D341Med (cell line): ENCODE data around the gene RABEP1.
A peak's percentile ranks its signal among the peaks of the same experiment; 100 is the strongest.
"Not testable (repeated sequence)": the region's sequence is repeated elsewhere in the genome, so short reads cannot be mapped to it uniquely, and the experiment has no call there.

Experiments
- DNase-seq: peaks from one replicate; pipeline ENCODE4 v3.0.0; 2012; ENCODE audit warnings: low spot score

Gene RABEP1

GRCh38 chr17:5281814-5282641 lies at the start of gene RABEP1:
Gene RABEP1 (plus strand): TSS chr17:5282284. CDS start chr17:5282487, 203 bp downstream.
- peak; percentile 92 for DNase-seq

DNA sequence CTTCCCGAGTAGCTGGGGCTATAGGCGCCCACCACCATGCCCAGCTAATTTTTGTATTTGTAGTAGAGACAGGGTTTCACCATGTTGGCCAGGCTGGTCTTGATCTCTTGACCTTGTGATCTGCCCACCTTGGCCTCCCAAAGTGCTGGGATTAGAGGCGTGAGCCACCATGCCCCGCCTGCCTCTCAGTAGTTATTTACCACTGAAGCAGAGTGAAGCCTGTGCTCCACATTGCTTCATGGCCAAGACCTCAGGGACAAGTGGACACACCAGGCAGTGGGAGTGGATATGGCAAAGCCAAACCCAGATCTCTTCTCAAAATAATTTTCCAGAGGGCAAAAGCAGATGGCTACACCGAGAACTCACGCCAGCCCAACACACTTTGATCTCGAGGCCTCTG lies 48.6 kb upstream of the RABEP1 start:
- DNase-seq, result not testable (repeated sequence)

- no peak for DNase-seq
These were observed 47.2 kb upstream of the RABEP1 start, which contains the start of gene SCIMP for GRCh38 chr17:5234645-5235576. Gene SCIMP (minus strand): TSS chr17:5234860. CDS start chr17:5234755, 105 bp downstream.

GRCh38 chr17:5236938-5237540 lies 45.0 kb upstream of the RABEP1 start:
- DNase-seq, result no peak

DNA sequence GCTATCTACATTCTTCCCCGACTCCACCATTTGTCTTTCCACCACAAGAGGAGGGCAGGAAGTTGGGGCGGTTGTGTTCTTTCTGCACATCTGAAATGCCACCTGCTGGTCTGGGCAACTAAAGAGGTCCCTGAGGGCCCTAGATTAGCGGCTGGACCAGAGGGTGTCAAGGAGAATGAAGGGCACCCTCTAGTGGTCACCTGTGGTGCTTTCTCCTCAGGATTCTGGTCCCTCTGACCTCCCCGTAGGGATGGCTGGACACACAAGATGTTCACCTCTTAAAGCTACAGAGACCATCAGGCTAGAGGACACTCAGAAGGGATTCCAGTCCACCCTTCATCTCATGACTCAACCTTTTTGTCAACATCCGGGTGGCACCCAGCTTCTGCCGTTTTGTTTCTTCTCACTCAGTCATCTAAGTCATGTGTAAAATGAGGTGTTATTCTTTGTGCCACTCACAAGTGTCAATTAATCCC lies 44.5 kb upstream of the RABEP1 start:
- DNase-seq, result peak; percentile 54

- no peak for DNase-seq
These were observed 43.8 kb upstream of the RABEP1 start for GRCh38 chr17:5238333-5238732.

DNA sequence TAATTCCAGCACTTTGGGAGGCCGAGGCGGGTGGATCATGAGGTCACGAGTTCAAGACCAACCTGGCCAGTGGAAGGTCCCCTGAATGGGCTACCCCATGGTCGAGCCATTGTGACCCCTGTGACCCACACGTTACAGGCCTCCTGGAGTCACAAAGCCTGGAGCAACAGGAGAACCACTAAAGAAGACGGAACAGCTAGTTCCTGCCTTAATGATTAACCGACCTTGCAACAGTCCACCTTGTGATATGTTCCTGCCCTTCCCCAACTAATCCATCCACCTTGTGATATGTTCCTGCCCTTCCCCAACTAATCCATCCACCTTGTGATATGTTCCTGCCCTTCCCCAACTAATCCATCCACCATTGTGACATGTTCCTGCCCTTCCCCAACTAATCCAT lies 42.3 kb upstream of the RABEP1 start:
- not testable (repeated sequence) for DNase-seq

GRCh38 chr17:5241861-5242671 lies 40.0 kb upstream of the RABEP1 start:
- no peak for DNase-seq

GRCh38 chr17:5247621-5248020 lies 34.5 kb upstream of the RABEP1 start:
- no peak for DNase-seq

- no peak for DNase-seq
These were observed 33.1 kb upstream of the RABEP1 start for GRCh38 chr17:5248821-5249479.

DNA sequence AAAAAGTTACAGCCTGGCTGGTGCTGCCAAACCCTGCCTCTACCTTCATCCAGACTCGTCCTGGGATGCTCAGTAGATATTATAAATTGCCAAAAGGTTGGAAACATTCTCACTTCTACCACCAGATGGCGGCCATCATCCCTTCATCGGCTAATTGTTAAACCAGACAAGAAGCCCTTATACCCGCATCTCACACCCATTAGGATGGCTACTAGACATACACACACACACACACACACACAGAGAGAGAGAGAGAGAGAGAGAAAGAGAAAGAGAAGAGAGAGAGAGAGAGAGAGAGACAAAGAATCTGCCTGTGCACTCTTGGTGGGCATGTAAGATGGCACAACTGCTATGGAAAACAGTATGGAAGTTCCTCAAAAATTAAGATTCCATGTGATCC lies 32.5 kb upstream of the RABEP1 start:
- peak; percentile 59 for DNase-seq

GRCh38 chr17:5254414-5254813 lies 27.7 kb upstream of the RABEP1 start:
- no peak for DNase-seq

GRCh38 chr17:5254903-5255521 lies 27.1 kb upstream of the RABEP1 start:
- no peak for DNase-seq

- DNase-seq, result no peak
These were observed 25.0 kb upstream of the RABEP1 start for GRCh38 chr17:5257124-5257523.

- DNase-seq, result no peak
These were observed 21.5 kb upstream of the RABEP1 start for GRCh38 chr17:5260542-5260941.

GRCh38 chr17:5262416-5262991 lies 19.6 kb upstream of the RABEP1 start:
- no peak for DNase-seq

DNA sequence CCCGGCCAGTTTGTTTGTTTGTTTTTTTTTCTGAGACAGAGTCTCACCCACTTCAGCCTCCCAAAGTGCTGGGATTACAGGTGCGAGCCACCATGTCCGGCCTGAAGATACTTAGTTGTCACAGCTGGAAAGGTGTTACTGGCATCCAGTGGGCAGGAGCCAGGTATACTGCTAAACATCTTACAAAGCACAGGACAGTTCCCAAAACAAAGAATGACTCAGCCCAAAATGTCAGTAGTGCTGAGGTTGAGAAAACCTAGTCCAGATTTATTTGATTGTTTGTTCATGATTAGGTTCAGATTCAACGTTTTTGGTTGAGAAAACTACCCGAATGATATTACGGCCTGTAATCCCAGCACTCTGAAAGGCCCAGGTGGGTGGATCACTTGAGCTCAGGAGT lies 18.6 kb upstream of the RABEP1 start:
- DNase-seq, result no peak

DNA sequence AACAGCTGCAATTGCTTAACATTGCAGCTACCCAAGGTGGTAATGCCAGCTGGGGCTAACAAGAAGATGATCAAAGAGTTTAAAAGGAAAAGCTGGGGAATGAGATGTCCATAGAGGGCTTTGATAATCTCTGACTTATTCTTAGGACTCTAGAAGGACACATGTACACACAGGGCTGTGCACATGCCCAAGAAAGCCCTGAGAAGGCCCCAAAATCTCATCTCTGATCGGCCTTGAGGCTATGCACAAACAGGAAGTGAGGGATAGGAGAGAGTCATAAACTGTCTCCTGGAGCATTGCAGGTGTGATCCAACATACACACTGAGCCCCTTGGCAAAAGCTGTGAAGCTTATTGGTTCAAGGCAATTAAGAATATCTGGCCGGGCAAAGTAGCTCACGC lies 17.2 kb upstream of the RABEP1 start:
- no peak for DNase-seq

DNA sequence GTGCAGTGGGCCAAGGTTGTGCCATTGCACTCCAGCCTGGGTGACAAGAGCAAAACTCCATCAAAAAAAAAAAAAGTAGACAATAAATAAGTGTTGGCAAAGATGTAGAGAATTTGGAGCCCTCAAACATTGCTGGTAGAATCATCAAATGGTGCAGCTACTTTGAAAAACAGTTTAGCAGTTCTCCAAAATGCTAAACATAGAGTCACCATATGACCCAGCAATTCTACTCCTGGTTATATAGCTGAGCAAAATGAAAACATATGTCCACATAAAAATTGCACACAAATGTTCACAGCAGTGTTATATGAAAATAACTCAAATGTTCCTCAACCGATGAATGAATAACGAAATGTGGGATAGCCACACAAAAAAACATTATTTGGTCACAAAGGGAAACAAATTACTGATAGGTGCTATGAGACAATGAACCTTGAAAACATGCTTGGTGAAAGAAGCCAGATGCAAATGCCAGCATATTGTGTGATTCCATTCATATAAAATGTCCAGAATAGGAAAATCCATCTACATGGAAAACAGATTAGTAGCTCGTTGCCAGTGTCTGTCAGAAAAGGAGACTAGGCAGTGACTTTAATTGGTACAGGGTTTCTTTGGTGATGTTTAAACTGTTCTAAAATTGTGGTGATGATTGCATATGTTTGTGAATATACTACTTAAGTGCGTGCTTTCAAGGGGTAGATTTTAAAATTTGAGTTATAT lies 12.7 kb upstream of the RABEP1 start:
- DNase-seq, result no peak
